RPMI7951 (cell line): Measurements from ENCODE around the gene ABTB1. TPM values are rescaled to one million over a fixed set of nuclear protein-coding genes. Genes with fewer than 3 reads are reported as not detected.
A peak's percentile ranks its signal among the peaks of the same experiment; 100 is the strongest.
"Not testable (repeated sequence)": the region's sequence is repeated elsewhere in the genome, so short reads cannot be mapped to it uniquely, and the experiment has no call there.

Experiments
- DNase-seq: peaks from one replicate; pipeline ENCODE4 v3.0.0-alpha.2; 2012; ENCODE audit warnings: low read depth
- total RNA-seq: library from RNA; depleted of rRNA; stranded (reverse); fragments of >200 nt; shearing (Covaris generic); gene quantifications from 2 replicates; pipeline ENCODE4 v1.2.3, GENCODE V29; 2014

The ABTB1 gene
- total RNA-seq, 1 experiment from 2014 or later = 2.5 TPM

DNA sequence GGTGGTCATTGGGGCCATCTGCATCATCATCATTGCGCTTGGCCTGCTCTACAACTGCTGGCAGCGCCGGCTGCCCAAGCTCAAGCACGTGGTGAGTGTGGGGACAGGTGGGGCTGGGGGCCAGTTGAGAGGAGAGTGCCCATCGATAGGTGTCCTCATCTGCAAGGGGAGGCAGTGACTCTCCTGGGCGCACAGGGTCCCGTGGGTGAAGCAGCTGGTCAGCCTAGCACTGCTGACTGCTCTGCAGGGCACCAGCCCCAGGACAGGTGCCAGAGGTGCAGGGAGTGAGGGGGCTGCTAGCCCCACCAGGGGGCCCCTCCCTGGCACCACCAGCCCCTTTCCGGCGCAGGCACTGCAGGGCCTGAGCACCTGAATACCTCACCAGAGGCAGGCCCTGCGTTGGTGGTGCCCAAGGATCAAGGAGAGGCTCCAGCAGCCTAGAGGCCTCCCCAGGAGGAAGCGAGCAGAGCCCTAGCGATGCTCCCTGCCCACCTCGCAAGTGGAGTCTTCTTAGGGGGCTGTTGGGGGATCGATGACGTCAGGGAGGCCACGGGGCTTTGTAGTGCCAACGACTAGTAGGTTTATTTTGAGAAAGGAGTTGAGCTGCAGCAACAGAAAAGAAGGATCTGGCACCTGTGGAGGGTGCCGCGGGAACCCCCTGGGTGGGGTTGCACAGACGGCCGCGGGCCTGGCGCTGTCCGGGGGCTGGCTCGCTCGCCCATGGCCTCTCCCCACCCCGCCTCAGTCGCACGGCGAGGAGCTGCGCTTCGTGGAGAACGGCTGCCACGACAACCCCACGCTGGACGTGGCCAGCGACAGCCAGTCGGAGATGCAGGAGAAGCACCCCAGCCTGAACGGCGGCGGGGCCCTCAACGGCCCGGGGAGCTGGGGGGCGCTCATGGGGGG, 976 bp upstream of the ABTB1 start:
- no peak for DNase-seq

DNA sequence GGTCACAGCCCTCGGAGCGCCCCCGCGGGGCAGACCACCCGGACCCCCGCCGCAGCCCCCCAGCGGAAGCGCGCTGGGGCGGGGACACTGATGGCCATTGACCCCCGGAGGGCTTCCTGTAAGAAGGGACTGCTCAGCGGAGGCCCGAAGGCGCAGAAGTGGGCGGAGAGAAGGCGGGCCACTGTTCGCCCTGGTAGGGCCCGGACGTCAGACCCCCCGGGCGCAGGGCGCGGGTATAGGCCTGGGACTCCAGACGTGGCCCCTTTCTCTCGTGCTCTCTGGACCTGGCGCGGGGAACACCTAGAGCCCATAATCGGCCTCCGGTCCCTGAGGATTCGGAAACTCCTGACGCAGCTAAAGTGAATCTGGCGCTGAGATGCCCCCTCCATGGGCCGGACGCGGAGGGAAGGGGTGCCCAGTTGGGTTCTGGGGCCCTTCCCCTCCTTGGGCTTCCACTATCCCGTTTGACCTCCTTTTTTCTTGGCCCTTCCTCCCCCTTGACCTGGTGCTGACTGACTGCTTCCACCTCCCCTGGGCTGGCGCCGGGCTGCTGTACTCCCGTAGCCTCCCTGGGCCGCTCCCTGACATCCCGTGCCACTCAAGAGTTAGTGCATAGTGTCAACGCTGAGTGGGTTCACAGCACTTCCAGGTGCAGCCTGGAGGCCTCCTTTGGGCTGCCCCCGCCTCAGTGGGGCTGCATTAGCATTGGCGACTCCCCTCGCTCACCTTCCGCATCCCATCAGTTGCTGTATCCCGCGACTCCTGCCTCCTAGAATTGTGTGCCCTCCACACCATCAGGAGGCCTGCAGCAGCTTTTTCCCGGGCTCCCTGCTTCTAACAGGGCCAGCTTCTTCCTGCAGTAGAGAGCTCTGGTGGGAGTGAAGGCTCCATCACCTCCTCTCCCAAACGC, 694 bp downstream of the ABTB1 start:
- peak; percentile 58 for DNase-seq

DNA sequence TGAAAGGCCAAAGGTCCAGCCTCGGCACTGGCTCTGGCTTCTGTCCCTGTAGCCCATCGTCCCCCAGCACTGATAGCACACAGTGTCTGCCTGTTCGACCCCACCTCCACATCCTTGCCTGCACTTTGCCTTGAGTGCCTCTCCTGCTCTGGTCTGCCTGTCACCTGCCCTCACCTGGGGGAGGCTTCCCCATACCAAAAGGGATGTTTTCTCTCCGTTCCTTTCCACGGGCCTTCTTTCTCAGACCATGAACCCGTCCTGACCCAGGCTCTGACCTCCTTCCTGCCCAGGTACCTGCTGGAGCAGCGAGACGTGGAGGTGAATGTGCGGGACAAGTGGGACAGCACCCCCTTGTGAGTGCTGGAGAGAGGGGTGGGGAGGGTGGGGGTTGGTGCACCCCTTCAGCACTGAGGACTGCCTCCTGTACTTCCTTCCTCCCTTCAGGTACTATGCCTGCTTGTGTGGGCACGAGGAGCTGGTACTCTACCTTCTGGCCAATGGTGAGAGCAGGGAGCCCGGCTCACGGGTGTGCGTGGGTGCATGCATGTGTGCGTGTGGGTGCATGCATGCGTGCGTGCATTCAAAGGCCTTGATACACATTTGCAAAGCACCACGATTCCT, 1.5 kb downstream of the ABTB1 start:
- DNase-seq = no peak

DNA sequence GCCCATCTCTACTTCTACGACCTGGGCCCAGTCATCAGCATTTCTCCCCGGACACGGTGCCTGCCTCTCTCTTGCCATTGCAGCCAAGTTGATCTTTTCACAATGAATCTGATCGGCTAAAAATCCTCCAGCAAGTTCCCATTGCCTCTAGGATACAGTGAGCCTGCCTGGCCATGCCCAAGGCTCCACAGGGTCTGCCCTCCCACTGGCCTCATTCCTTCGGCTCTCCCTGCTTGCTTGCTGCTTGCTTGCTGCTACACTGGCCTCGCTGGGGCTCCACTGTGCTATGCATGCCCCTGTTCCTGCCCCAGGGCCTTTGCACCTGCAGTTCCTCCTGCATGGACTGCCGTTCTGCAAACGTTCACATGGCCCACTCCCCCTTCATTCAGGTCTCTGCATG, 2.0 kb downstream of the ABTB1 start:
- no peak for DNase-seq

DNA sequence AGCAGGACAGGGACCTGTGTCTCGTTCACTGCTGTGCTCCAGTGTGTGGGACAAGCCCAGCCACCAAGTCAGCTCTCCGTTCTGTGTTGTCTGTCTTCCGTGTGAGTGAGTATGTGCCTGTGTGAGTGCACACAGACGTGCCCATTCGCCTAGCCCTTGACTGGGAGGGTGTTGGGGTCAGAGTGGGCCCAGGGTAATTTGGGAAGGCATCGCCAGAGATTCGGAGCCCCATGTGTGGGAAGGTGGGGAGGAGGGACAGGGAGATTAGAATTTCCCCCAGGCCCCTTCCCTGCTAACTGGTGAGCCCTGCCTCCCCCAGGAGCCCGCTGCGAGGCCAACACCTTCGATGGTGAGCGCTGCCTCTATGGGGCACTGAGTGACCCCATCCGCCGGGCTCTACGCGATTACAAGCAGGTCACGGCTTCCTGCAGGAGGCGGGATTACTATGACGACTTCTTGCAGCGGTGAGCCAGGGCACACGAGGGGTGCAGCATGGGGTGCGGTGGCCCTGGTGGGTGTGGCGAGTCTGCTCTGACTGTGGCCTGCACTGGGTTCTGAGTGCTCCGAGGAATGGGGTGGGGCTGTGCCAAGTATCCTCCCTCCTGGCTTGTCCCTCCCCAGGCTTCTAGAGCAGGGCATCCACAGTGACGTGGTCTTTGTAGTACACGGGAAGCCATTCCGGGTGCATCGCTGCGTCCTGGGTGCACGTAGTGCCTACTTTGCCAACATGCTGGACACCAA, 3.1 kb downstream of the ABTB1 start:
- no peak for DNase-seq

DNA sequence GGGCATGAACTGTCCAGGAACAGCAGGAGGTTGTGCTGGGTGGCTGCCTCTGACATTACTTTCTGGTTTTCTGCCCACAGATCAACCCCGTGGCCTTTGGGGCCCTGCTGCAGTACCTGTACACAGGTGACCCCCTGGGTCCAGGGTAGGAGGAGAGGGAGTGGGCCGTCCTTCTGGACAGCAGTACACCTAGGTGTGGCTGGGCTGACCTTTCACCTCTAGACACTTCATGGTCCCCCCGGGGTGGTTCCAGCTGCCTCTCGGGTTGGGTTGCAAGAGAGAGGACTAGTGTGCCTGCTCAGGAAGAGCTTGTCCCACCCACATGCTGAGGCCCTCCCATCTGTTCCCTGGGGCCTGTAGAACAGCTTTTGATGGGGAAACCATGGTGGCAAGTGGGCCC, 3.7 kb downstream of the ABTB1 start:
- no peak for DNase-seq

DNA sequence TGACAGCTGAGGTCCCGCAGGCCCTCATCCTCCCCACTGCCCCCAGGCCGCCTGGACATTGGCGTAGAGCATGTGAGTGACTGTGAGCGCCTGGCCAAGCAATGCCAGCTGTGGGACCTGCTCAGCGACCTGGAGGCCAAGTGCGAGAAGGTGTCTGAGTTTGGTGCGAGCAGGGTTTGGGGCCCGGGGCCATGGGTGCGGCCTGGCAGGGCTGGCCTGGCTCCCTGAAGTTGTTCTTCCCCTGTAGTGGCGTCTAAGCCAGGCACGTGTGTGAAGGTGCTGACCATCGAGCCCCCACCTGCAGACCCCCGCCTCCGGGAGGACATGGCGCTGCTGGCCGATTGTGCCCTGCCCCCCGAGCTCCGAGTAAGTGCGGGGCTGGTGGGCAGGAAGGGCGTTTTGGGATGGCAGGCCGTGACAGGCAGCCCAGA, 4.2 kb downstream of the ABTB1 start:
- DNase-seq = no peak

DNA sequence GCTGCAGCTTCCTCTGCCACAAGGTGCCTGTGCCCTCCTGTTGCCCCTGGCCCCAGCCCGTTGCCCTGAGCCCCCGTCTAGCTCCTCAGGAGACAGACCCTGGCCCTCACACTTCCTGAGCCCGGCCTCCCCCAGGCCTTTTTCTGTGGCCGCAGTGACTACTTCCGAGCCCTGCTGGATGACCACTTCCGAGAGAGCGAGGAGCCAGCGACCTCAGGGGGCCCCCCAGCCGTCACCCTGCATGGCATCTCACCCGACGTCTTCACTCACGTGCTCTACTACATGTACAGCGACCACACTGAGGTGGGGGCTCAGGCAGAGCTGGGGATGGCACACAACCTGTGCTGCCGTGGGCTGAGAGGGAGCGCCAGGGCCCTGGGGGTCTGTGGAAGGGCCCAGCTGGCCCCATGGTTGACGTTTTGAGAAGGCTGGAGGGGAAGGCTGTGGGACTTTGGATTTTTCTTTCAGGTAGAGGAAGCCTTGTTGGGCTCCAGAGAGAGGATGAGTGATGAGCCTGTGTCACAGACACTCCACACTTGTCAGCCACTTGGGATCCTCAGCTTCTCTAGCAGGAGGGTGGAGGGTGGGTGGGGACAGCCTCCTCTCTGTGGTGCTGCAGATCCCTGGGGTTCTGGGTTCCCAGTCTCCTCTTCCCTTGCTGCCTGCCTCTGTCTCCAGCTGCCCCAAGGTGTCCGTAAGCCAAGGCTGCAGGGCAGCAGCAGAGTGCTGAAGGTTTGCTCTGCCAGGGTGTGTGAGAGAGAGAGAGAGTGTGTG, 5.0 kb downstream of the ABTB1 start:
- no peak for DNase-seq

DNA sequence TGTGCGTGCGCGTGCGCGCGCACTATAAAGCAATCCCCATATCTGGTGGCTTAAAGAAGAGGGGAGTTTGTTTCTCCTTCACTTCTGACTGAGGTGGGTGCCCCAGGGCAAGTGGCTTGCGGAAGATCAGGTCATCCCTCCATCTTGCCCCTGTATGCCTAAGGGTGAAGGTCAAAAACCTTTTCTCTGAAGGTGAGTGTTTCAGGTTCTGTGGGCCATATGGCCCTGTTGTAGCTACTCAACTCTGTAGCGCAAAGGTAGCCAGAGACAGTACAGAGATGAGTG, 5.5 kb downstream of the ABTB1 start:
- DNase-seq = no peak

DNA sequence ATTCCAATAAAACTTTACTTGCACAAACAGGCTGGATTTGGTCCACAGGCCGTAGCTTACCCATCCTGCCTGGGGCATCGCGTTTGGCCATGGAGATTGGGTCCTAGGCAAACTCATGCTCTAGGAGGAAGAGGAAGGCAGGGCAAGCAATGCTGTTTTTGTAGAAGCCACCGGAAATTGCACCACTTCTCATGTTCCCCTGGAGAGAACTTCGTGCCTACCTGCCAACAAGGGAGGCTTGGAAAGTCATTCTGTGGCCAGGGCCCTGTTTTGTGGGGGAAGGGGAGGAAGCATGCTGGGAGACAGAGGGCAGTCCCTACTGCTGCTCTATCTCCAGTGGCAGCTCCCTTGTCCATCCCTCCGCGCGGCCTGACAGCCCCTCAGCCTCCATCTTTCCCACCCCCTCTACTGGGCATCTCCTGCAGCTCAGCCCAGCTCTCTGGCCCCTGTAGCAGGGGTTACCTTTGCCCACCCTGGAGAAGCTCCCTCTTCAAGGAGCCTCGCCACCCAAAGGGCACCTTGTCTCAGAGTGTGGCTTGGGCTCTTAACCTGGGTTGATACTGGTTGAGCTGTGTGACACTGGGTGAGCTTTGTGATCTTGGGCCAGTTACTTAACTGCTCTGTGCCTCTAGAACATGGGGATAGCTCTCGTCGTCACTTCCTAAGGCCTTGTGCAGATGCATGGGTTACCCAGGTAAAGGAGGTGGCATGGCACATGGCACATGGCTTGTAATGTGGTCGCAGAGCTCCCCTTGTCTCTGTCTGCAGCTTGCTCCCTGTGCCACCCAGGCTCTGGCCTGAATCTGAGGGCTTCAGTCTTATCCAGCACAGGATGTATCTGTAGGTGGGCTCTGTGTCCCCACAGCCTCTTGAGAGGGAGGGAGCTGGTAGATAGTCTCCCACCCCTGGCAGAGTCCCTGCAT, 6.1 kb downstream of the ABTB1 start:
- DNase-seq = no peak

DNA sequence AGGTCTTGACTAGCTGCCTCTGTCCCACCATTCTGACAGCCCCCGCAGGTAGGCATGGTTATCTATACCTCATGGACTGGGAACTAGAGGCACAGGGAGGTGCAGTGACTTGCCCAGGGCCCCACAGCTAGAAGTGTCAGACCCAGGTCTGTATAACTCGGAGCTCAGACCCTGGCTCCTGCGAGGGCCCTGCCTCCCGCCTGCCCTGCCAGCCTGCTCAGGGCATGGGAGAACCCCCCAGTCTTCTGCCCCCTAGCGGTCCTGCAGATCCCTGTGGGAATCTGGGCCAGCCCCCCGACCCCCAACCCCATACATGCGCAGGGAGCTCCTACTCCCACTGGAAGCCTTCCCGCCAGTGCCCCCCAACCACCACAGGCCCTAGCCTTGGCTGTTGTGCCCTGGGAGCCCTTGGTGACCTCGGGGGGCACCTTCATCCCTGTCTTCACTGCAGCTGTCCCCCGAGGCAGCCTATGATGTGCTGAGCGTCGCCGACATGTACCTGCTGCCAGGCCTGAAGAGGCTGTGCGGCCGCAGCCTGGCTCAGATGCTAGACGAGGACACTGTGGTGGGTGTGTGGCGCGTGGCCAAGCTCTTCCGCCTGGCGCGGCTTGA, 6.9 kb downstream of the ABTB1 start:
- DNase-seq = no peak

DNA sequence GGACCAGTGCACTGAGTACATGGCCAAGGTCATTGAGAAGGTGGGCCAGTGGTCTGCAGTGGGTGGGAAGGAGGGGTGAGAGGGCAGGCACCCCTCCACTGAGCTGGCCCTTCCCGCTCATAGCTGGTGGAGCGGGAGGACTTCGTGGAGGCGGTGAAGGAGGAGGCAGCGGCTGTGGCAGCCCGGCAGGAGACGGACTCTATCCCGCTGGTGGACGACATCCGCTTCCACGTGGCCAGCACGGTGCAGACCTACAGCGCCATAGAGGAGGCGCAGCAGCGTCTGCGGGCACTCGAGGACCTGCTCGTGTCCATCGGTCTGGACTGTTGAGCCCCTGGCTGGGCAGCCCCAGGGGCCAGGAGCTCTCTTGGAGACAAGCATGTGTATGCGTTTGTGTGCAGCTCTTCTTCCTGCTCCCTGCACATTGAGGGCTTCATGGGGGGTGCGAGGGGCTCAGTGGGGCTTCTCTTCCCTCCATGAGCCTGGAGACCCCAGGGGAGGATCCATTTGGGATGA, 7.5 kb downstream of the ABTB1 start:
- no peak for DNase-seq

DNA sequence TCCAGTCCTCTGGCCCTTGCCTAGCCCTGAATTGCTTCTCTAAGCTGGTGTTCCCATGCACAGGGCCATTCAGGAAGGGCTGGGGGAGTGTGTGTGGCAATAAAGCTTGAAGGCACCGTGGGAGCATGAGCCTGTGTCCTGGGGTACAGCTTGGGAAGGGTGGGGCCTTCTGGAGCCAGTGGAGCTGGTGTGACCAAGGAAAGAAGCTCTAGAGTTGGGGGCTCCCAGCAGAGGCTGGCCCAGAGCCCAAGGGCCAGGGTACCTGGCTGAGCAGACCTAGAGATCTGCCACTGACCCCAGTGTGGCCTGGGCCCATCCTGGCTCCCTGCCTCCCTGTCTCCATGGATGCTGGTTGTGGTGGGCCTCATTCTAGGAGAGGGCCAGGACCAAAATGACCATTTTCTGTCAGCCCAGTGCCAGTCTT, 8.1 kb downstream of the ABTB1 start:
- DNase-seq = no peak

DNA sequence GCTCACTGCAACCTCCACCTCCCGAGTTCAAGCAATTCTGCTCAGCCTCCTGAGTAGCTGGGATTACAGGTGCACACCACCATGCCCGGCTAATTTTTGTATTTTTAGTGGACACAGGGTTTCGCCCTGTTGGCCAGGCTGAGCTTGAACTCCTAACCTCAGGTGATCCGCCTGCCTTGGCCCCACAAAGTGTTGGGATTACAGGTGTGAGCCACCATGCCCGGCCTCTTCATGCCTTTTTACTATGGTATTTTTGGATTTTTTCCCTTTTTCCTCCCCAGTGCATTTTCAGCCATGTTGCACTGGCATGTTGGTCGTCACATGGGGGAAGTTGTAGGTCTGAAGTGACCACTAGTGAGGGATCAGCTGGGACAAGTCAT, 9.4 kb downstream of the ABTB1 start:
- DNase-seq = not testable (repeated sequence)

DNA sequence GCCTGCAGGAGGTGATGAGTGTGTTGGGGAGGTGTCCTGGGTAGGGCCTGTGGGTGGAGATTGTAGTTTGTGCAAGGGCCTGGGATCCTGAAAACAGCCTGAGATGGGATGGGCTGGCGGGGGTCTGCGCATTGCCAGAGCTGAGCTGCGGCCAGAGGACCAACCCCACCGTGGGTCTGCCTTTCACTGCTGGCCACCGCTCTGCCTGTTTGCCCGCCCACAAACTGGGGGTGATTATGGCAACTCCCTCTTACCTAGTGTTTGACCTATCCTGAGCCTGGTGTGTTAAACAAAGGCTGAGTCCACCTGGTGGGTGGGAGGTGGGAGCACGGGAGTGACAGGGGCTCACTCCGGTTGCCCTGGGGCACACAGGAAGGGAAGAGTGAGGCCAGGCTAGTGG, 9.8 kb downstream of the ABTB1 start:
- DNase-seq = no peak

DNA sequence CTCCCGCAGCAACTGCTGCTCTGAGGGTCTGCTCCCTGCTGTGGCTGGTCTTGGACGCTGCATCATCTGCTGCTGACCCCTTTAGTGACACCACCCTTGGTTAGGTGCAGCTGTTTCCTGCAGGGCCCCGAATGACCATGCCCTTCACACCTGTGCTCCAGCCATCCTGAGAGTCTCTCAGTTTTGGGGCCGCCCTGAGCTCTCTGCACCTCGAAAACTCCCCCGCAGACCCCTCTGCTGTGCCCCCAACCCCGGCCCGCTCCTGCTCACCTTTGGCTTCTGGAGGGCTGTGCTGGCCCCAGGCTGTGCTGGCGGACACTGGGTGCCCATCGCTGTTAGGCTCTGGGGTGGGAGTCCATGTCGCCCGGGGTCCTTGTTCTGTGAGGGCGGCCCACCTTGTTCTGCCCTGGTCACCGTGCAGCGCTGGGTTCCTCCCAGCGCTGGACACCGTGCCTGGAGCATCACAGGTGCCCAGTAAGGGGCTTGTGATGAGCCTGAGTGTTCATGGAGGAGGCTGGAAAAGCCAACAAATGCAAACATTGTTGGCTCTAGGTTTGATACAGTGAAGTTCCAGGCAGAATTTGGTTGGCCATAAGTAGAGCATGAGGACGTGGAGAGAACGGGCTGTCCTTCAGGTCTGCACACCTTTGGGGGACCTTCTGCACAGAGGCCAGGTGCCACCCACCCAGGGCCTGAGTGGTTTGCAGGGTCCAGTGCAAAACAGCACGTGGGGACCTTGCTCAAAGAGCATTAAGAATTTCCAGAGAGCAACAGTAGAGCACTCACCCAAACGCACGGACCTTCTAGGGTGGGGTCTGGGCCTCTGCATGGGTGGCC, 12.3 kb downstream of the ABTB1 start:
- DNase-seq = no peak

DNA sequence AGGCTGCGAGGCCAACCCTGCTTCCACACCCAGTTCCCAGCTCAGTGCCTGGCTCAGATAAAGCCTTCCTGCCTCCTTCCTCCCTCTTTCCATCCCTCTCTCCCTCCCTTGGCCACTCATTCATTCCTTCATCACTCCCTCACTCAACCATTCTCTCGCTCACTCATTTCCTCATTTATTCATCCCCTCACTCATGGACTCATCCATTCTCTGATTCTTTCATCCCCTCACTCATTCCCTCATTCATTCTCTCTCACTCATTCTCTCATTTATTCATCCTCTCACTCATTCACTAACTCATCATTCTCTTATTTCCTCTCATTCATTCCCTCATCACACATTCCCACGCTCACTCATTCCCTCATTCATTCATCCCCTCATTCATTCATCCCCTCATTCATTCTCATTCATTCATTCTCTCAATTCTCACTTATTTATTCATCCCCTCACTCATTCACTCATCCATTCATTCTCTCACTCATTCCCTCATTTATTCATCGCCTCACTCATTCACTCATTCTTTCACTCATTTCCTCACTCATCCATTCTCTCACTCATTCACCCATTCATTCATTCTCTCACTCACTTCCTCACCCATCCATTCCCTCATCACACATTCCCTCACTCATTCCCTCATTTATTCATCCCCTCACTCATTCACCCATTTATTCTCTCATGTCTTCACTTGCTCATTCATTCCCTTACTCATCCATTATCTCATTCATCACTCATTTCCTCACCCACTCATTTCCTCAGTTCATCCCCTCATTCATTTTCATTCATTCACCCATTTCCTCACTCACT, 13.2 kb downstream of the ABTB1 start:
- DNase-seq = peak; percentile 29

DNA sequence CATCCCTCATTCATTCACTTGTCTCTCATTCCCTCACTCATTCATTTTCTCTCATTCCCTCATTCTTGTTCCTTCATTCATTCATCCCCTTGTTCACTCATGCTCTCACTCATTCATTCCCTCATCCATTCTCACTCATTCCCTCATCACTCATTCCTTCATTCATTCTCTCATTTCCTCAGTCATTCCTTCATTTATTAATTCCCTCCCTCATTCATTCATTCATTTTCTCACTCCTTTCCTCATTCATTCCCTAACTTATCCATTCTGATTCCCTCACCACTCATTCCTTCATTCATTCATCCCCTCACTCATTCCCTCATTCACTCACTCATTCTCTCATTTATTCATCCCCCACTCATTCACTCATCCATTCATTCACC, 13.8 kb downstream of the ABTB1 start:
- DNase-seq = no peak
